Measurements from ENCODE around the gene CYP3A4.
"Not testable (repeated sequence)": the region's sequence is repeated elsewhere in the genome, so short reads cannot be mapped to it uniquely, and the experiment has no call there.

Gene CYP3A4

GRCh38 chr7:99791667-99792369 lies 7.8 kb upstream of the CYP3A4 start:
- DNase-seq, result no peak

DNA sequence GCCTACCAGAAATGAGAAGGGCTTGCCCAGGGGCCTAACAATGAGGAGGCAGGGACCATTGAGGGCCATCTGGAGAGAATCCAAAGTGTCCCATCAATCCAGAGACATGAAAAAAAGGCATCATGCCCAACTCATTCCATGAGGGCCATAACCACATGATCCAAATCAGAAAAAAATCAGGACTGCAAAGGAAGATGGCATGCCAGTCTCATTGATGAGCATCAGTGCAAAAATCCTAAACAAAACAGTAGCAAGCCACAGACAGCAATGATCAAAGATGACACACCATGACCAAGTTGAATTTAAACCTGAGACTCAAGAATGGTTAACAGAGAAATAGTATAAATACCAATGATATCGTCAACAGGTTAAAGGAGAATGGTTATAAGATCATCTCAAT lies 7.0 kb upstream of the CYP3A4 start:
- DNase-seq, result no peak

- no peak for DNase-seq
These were observed 6.4 kb upstream of the CYP3A4 start for GRCh38 chr7:99790407-99790806.

DNA sequence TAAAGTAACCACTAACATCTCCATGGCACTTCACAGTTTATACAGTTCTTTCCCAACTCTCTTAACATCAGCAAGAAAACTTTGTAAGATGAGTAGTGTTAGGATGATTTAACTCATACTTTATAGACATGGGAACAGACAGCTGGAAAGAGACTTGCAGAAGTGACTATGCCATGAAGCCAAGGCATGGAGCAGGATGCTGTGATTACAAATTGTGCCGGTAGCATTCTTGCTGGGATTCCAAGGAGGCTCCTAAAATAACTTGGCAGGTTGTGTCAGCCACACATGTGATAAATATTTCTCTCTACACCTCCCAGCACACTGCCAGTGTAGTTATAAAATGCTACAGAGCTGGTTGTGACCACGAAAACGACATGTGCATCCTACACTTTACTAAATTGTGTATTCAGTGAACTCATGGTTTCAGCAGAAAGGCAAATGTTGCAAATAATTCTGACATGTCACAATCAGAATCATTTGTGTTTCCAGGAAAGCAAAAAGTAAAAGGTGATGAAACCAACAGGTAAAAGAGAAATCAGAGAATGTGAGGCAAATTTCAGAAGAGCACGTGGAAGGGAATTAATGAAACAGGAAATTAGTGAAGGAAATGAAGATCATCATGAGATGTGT lies 5.6 kb upstream of the CYP3A4 start:
- DNase-seq, result no peak

DNA sequence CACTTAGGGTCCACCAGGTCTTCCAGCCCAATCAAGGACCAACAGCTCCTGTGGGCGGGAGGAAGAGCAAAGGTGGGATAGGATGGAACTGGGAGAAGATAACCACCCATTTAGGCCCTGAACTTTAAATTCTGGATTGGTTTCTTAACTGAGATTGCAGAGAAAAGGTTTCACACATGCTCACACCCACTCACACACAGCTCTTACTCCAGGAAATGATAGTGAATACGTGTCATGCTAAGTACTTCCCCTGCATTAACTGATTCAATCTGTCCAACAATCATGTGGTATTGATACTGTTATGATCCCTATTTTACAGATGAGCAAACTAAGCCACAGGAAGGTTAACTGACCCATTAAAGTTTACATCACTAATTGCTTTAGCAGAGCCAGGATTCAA lies 4.6 kb upstream of the CYP3A4 start:
- DNase-seq, result no peak

GRCh38 chr7:99786726-99787335 lies 2.8 kb upstream of the CYP3A4 start:
- no peak for DNase-seq

- not testable (repeated sequence) for DNase-seq
These were observed 1.7 kb upstream of the CYP3A4 start for GRCh38 chr7:99785654-99786053.

GRCh38 chr7:99782012-99782953 lies 1.7 kb downstream of the CYP3A4 start:
- DNase-seq, result no peak

- no peak for DNase-seq
These were observed 3.4 kb downstream of the CYP3A4 start for GRCh38 chr7:99780588-99780987.

- no peak for DNase-seq
These were observed 4.0 kb downstream of the CYP3A4 start for GRCh38 chr7:99779949-99780348.

- no peak for DNase-seq
These were observed 5.1 kb downstream of the CYP3A4 start for GRCh38 chr7:99778880-99779279.

DNA sequence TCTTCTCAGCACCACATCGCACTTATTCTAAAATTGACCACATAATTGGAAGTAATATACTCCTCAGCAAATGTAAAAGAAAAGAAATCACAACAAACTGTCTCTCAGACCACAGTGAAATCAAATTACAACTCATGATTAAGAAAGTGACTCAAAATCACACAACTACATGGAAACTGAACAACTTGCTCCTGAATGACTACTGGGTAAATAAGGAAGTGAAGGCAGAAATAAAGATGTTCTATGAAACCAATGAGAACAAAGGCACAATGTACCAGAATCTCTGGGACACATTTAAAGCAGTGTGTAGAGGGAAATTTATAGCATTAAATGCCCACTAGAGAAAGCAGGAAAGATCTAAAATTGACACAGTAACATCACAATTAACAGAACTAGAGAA lies 10.6 kb downstream of the CYP3A4 start:
- not testable (repeated sequence) for DNase-seq

DNA sequence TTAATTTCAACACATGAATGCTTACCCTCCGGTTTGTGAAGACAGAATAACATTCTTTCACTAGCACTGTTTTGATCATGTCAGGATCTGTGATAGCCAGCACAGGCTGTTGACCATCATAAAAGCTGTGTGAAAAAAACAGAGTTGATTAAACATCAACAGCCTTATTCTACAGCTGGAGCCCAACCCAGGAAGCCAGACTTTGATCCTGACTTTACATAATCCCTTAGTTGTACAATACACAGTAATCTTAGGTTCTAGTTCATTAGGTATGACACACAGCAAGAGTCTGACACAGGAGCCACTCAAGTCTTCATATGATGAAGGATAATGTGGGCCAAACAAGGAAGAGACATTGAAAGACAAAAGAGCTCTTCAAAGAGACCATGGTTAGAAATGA lies 11.4 kb downstream of the CYP3A4 start:
- DNase-seq, result no peak

- not testable (repeated sequence) for DNase-seq
These were observed 14.5 kb downstream of the CYP3A4 start for GRCh38 chr7:99769494-99769893.

DNA sequence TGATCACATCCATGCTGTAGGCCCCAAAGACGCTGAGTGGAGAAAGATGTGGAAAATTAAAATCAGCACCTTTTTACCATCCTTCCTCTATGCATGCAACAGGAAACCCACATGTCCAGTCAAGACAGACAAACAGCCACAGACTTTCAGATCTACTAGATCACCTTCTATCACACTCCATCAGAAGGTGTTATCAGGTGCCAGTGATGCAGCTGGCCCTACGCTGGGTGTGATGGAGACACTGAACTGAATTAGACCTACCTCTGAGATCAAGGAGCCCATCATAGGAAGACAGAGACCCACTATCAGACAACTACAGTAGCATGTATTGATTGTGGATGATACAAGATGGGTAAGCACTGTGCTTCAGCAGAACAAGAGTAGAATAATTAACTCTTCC lies 15.5 kb downstream of the CYP3A4 start:
- no peak for DNase-seq

- DNase-seq, result no peak
These were observed 16.3 kb downstream of the CYP3A4 start for GRCh38 chr7:99767662-99768061.

GRCh38 chr7:99766484-99767099 lies 17.4 kb downstream of the CYP3A4 start:
- DNase-seq, result no peak

DNA sequence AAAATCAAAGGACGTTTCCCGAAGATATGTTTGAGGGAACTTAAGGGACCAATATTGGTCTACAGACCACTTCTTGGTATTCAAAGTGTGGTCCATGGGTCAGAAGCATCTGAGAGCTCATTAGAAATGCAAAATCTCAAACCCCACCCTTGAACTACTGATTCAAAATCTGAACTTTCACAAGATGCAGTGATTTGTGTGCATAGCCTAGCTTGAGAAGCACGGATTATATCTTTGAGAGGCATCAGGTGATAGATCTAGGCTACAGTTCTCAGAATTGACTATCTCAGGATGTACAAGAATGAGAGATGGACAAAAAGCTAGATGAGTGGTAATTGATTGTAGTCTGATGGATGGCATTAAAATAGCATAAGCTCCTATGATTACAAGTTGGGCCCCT lies 19.5 kb downstream of the CYP3A4 start:
- no peak for DNase-seq

DNA sequence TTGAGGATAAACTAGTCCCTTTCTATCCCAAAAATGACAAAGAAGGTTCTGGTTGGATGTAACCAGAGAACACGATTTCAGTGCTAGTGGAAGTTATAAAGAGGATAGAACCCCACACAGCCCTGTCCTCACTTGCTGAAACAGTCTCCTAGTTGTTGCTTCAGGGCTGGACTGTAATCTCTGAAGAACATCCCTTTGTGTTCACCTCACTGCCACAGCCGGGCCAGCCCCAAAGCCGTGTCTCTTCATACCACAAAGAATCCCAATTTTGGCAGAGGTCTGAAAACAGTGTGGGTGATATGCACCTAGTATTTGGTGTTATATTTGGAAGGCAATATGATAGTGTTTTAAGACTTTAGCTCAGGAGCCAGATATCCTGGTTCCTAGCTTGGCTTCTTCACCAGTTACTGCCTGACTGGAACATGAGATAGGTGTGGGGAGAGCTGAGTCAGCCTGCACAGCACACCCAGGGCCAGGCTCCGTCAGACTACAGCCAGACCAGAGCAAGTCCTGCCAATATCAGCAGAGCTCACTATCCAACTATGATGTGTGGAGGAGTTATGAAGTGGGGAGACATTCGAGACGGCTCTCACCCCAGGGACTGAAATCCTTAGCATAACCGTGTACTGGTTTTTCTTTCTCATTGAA lies 21.2 kb downstream of the CYP3A4 start:
- no peak for DNase-seq

DNA sequence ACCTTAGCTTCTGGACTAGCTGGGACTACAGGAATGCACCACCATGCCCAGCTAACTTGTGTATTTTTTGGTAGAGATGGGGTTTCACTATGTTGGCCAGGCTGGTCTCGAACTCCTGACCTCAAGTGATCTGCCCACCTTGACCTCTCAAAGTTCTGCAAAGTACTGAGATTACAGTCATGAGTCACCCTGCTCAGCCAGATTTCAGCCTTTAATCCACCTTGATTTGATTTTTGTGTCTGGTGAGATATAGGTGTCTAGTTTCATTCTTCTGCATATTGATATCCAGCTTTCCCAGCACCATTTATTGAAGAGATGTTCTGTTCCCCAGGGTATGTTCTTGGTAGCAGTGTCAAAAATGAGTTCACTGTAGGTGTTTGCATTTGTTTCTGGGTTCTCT lies 28.9 kb downstream of the CYP3A4 start:
- no peak for DNase-seq

DNA sequence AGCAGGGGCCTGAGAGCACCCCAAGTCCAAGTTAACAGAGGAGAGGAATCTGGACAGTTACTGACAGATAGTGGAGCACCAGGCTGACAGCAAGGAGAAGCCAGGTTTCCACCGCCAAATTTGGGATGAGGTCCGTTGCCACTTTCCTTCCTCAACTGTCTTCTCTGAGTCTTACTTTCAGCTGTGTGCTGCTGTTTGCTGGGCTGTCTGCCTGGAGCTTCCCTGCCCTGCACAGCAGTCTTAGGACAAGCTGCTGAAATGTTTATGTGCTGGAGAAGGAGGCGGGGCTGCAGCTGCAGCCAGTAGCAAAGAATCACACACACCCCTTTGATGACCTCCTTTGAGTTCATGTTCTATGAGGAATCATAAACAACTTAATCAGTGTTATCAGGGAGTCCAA lies 31.6 kb downstream of the CYP3A4 start:
- DNase-seq, result no peak

GRCh38 chr7:99751322-99752052 lies 32.5 kb downstream of the CYP3A4 start:
- not testable (repeated sequence) for DNase-seq
